NCI-H2227 (cell line): ENCODE data around the gene ZBTB32.

ENCODE experiments used
- DNase-seq: peaks from one replicate; lab custom pipeline; 2025; ENCODE audit not compliant: unreplicated experiment; lab: John Stamatoyannopoulos, UW

Gene ZBTB32

DNA sequence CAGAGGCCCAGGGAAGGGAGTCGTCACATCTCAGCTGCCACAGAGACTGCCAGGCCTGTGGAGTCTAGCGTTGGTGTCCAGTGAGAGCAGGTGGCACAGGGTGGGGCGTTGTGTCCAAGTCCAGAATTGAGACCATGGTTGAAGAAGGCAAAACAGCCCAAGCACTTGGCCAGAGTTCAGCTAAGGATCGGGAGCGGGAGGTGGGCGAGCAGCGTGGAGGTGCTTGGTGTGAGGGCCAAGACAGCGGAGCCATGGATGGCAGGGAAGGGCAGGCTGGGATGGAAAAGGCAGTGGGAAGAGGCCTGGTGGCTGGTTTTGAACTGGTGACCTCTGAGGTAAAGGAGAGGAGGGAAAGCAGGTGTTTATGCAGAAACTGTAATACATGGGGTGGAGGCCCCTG is 29.9 kb downstream of the ZBTB32 start:
- DNase-seq, result no peak

DNA sequence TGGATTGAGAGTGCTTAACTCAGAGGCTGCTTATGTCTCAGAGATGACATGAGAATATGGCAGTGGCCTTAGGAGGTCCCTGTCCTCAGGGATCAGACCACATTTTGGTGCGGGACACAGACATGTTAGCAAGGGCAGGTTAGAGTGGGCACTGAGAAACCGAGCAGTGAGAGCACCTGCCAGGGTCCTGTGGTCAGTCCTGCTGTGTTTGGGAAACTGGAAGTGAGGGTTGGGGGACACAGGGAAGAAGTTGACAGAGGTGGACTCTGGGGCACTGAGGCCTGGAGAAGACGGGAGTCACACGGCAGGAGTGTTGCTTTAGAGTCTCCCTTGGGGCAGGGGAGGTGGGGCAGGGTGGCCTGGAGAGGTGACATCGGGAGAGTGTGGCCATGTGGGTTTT is 30.5 kb downstream of the ZBTB32 start:
- DNase-seq, result no peak

DNA sequence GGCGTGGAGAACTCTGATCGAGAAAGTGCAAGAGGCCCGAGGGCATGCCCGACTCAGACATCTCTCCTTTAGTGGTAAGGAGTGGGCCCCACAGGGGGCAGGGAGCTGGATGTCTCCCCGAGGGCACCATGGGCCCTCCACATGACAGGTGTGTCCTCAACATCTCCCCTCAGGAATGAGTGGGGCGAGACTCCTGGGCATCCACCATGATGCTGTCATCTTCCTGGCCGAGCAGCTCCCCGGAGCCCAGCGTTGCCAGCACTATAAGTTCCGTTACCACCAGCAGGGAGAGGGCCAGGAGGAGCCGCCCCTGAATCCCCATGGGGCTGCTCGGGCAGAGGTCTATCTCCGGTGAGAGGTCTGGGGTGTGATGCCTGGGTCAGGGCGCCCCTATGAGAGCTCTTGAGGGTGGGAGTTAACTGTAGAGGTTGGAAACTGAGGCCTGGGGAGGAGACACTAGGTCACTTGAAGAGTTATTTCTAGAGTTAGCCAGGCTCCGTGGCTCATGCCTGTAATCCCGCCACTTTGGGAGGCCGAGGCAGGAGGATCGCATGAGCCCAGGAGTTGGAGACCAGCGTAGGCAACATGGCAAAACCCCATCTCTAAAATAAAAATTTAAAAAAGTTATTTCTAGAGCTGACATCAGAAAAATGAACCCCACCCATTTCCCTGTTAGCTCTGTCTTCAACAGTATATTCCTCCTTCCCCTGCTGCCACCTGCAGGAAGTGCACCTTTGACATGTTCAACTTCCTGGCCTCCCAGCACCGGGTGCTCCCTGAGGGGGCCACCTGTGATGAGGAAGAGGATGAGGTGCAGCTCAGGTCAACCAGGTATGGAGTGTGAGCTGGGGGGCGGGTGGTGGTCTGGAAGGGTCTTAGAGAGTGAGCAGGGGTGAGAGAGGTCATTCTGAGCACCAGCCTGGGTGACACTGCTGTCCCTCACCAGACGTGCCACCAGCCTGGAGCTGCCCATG is 32.8 kb downstream of the ZBTB32 start:
- DNase-seq, result no peak

DNA sequence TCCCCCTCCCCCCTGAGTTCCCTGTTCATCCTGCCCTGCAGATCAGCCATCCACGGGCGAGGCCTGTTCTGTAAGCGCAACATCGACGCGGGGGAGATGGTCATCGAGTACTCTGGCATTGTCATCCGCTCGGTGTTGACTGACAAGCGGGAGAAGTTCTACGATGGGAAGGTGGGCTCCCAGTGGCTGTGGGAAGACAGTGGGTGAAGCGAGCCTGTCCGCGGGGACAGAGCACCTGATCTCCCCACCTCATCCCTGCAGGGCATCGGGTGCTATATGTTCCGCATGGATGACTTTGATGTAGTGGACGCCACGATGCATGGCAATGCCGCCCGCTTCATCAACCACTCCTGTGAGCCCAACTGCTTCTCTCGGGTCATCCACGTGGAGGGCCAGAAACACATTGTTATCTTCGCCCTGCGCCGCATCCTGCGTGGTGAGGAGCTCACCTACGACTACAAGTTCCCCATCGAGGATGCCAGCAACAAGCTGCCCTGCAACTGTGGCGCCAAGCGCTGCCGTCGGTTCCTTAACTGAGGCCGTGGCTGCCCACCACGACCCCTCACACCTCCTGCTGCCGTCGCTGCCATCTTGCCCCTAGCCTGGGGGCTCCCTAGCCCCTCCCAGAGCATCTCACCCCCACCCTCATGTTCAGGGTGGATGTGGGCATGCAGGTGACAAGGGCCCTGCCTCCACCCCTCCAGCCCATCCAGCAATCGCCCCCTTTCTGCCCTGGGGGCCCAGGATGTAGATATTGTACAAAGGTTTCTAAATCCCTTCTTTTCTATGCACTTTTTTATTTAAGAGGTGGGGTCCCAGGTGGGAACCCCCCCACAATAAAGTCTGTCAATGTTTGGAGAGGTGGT is 33.9 kb downstream of the ZBTB32 start:
- DNase-seq, result no peak

DNA sequence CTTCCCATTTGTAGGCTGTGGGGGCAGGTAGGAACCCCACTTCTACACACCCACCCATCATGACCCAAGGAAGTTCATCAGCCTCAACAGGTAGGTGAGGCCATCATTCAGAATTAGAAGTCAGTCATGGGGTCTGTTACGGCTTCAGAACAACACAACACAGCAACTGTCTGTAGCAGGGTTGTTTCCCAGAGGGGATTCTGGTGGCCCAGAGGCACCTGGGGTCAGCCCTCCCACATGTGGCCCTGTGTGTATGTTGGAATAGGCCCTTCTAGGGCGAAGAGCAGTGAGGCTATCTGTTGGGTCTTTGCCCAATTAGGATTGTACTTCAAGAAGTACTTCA is 34.5 kb downstream of the ZBTB32 start:
- no peak for DNase-seq

DNA sequence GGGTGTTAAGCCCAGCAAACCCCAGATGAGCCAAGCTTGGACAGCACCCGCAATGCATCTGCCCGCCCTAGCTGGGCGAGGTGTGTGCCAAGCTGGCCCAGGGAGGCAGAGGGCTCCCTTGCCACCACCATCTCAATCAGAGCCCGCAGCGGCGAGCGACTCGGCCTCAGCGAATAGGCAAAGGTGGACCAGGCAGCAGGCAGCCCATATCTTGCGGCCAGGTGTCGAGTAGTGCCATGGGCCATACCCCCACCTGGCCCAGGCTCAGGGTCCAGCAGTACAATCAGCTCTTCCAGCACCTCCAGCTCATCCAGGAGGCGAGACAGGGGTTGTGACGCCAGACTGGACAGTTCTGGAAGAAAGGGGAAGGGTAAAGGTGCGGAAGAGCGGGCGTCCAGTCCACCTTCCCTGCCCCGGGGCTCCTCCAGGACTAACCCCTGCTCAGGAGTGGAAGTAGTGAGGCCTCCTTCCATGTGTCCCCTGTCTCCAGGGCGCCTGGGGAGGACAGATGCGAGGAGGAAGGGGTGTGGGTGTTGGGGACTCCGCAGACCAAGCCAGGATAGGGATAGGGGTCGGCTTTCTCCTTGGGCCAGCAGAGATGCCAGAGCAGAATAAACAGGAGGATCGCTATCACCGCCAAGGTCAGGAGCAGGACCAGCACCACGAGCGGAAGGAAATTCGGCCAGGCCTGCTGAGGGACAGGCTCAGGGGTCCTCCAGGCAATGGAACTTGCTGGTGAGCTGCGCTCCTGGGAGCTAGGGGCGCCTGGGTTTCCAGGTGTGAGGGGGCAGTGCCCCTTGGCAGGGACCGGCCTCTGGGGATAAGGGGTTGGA is 35.1 kb downstream of the ZBTB32 start:
- DNase-seq, result no peak

DNA sequence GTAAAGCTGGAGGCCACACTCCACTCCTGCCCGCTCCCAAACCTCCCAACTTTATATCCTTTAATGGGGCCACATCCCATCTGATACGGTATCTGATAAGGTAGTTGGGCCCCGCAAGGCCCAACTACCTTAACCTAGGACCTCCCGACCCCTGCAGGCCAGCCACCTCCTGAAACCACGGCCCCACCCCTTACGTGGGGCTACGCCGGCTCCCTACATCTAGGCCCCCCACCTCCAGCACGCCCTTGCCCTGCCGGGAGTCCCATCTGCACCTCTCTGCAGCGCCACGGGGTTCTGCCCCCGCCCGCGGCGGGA is 35.7 kb downstream of the ZBTB32 start:
- no peak for DNase-seq

DNA sequence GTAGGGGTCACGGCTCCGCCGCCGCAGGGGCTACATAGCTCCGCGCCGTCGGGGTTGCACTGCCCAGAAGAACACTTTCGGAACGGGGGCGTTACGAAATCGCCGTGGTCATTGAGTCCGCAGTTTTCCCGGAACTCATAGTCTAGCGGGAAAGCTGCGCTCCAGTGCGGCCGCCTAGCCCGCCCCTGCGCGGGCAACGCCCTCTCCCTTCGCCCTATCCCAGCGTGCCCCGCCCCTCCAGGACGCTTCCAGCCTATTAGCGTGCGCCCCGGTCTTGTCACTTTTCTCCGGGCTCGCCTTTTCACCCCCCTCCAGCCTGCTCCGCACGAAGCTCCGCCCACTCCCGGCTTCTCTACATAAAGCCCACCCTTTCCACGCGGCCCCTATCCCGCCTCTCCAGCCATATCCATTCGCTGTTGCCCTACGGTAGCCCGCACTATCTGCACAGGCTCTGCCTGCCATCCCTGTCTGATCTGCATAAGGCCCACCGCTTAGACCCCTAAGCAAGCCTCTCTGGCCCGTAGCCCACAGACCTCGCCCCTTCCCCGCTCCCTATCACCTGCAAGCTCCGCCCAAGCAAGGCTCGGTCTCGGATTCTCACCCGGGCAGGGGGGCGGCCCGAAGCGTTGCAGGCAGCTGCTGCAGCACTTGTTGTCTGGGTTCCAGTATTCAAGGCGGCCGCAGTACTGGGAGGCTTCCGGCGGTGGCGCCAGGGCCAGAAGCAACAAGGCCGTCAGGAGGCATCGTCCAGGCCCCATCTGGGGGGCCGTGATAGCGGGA is 36.3 kb downstream of the ZBTB32 start:
- peak; percentile 100 for DNase-seq

DNA sequence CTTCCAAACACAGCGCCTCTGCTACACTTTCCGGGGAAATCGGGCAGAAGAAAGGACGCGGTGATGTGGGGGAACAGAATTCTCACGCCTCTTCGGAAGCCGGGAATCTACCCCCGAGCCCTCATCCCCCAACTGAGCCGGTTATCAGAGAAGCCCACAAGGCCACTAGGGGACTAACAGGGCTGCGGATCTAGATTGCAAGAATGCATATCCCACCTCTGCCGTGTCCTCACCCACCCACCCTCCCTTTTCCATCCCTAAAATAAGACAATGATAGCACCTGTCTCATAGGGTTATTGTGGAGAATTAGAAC is 36.8 kb downstream of the ZBTB32 start:
- DNase-seq, result no peak

DNA sequence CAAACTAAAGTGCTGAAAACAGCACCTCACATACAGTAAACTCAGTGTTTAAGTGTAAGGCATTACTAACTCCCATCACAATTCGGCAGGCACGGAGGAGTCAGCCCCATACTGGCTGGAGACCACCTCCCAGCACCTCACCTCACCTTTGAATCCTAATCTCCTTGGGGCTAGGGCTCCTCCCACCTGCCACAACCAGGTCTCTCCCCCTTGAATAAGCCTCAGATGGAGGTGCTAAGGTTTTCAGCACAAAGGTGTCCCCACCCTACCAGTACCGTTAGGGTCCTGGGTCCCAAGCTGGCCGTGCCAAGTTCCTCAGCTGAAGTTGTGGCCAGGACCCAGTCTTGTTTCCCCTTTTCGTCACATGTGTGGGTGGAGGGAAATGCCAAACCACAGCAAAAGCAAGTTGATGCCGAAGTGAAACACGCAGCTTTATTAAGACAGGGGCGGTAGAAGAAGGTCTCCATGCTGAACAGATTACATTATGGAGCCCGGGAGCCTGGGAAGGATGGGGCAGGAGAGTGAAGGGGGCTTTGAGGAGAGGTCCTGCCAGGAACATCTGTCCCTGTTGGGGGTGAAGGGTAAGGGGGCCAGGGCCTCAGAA is 37.9 kb downstream of the ZBTB32 start, which contains the start of gene IGFLR1:
Gene IGFLR1, minus strand, starts transcription at position 332 of the 604 bp plus-strand sequence. CDS start 1,272 bp downstream, outside the sequence.
- no peak for DNase-seq

DNA sequence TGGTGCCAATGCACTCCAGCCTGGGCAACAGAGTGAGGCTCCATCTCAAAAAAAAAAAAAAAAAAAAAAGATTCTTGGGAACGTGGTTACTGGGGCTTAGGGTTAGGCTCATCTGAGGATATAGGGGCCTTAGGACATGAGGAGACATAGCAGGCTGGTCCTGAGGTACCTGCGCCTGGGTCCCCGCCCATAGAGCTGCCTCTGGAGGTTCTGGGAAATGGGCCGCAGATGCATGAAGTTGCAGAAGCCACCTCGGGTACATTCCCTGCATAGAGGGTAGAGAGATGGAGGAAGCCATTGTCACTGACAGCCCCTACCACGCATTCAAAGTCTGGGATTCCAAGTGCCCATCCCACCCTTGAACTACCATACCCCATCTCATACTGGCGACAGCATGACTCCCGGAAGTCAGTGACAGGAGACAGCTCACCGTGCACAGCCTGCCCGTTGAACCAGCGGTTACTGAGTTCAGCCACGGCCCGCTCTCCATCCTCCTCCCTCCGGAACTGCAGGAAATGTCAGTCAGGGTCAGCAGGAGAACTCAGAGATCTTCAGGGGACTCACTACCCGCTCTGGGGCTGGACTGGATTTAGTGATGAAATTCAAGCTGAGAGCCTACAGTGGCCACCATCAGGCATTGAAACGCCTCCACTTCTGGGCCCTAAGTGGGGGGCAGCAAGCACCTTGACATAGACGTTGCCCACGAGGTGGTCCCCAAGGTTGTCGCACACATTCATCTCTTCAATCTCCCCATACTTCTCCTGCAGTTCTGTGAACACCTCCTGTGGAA is 39.5 kb downstream of the ZBTB32 start:
- DNase-seq, result no peak

DNA sequence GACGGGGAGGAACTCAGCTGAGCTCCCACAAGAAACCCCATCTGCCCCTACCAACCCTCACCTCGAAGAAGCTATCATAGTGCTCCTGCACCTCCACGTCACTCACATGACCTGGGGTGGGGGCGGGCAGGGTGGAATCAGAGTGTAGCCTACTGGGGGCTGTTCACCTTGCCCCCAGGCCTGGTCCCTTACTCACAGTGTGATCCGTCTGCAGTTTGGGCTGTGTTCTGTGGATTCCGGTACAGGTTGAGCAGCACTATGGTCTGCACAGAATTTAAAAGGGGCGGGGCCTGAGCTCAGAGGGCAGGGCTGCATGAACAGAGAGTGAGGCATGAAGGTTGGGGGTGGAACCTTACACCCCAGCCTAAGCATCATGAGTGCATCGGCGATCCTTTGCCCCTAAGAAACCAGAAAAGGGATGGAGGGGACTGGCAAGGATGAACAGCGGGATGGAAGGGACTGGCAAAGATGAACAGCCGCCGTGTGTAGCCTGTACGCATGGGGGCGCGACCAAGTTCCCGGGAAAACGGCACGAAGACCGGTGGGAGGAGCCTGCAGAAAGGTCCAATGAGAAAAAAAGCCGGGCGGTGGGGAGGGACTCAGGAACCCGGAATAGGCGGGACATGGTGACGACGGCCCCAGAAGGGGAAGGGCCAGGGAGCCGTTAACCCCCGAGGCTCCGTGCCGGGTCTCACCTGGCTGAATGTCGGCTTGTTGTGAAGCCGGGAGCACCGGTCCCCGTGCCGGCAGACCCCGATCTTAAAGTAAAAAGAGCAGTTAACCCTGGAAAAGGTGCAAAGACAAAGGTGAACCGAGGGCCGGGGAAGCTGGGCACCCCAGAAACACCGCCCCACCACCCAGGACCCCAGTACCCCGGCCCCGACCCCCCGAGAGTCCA is 40.3 kb downstream of the ZBTB32 start:
- DNase-seq, result peak; percentile 100

DNA sequence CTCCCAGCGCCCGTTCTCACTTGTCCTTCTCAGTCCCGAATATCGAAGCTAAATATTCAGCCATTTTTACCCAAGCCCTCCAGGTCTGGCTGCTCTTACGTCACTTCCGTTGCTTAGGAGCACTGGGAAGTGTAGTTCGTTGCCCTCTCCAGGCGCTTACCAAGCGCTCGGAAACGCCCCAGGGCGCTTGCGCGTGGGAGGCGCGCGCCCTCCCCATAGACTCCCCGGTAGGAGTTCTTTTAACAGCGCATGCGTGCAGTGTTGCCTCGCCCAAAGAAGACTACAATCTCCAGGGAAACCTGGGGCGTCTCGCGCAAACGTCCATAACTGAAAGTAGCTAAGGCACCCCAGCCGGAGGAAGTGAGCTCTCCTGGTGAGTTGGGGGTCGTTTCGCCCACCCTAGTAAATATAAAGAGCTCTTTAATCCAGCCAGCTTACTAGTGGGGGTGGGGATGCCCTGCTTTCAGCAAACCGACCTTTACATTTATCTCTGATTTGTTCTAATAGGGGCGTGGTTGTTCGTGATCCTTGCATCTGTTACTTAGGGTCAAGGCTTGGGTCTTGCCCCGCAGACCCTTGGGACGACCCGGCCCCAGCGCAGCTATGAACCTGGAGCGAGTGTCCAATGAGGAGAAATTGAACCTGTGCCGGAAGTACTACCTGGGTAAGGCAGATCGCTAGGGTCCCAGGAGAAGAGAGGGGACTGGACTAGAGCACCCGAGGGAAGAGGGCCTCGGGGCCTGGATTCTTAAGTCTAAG is 41.1 kb downstream of the ZBTB32 start, which contains the start of the genes PSENEN and U2AF1L4:
Gene PSENEN, plus strand, starts transcription at position 324 of the 759 bp plus-strand sequence. Its CDS starts 280 bp downstream, at position 604.
Gene U2AF1L4, minus strand, starts transcription at position 91 of the 759 bp plus-strand sequence. Its CDS starts 27 bp downstream, at position 64.
- DNase-seq, result peak; percentile 100

DNA sequence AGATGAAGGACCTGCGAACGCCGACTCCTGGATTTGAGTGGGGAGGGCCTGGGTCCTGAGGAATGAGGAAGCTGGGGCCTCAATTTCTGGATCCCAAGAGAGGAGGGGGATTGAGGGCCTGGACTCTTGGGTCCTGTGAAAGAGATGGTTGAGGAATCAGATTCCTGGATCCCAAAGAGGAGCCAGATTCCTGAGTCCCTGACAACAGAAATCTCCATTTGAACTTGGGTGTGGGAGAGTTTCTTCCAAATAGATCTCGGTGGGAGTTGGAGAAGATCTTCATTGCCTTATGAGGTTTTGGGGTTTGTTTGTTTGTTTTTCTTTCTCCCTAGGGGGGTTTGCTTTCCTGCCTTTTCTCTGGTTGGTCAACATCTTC is 41.7 kb downstream of the ZBTB32 start:
- DNase-seq, result no peak

DNA sequence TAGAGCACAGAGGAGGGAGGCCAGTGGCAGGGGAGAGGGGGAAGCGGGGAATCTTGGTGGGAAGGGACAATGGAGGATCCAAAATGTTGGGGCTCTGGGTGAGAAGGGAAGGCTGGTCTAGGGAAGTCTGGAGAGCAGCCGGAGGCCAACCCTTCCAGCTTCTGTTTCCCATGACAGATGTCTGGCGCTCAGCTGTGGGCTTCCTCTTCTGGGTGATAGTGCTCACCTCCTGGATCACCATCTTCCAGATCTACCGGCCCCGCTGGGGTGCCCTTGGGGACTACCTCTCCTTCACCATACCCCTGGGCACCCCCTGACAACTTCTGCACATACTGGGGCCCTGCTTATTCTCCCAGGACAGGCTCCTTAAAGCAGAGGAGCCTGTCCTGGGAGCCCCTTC is 42.2 kb downstream of the ZBTB32 start:
- DNase-seq, result no peak

DNA sequence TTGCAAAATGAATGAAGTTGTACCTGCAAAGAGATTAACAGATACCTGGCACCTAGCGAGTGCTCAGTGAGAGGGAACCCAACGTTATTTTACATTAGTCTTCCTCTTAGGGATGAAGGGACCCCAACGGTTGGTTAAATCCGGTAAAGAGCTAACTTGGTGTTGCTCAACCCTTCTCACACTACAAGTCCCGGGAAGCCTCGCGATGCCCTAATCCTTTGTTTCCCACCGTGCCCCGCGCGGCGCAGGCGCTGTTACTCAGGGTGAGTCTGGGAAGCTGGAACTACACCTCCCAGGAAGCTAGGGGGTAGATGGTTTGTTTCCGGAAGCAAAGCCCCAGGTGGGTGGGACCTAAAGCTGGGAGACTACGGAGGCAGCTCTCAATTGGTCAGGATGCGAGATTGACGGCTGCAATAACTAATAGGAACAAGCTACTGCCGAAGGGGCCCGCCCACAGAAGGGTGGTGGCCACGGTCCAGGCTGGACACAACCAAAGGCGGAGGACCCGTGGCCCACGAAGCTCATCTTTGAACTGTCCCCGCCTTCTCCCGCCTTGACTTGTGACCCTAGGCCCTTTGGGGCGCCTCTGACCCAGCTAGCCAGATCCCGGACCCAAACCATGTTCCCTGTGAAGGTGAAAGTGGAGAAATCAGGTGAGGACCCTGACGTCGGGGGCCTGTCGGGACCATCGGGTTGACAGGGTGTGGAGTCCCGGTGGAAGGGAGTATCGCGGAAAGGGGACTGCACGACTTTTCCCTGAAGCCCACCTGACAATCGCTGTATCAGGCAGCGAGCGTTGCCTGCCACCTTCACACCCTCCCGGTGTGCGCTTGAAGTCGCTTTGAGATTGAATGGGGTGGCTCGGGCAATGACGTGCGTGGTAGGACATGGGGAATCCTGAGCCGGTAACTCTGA is 44.0 kb downstream of the ZBTB32 start, which contains the start of gene LIN37:
Gene LIN37, plus strand, starts transcription at position 471 of the 915 bp plus-strand sequence. Its CDS starts 149 bp downstream, at position 620.
- peak; percentile 100 for DNase-seq
